Trophoblast cell (in vitro differentiated cells and primary cell): Measurements from ENCODE around the gene FHDC1.

Experiments
- DNase-seq, 2 donors: peaks; one replicate each; pipeline ENCODE4 v3.0.0-alpha.2; 2016
- H2AFZ ChIP-seq: 2 replicates; pipeline ENCODE4 v1.6.1; 2013; ENCODE audit warnings: low read length, moderate library complexity, mild to moderate bottlenecking; ENCODE audit not compliant: insufficient read depth, poor library complexity
- H2AK5ac ChIP-seq: 2 replicates; pipeline ENCODE4 v1.6.1; 2013; ENCODE audit warnings: mild to moderate bottlenecking, low read length
- H2BK120ac ChIP-seq: 2 replicates; pipeline ENCODE4 v1.6.1; 2013; ENCODE audit warnings: low read length, mild to moderate bottlenecking, moderate library complexity; ENCODE audit not compliant: insufficient read depth, poor library complexity
- H2BK12ac ChIP-seq: 2 replicates; pipeline ENCODE4 v1.6.1; 2013; ENCODE audit warnings: mild to moderate bottlenecking, low read length, moderate library complexity
- H2BK5ac ChIP-seq: 2 replicates; pipeline ENCODE4 v1.6.1; 2013; ENCODE audit warnings: low read length, low read depth, moderate library complexity, mild to moderate bottlenecking; ENCODE audit not compliant: poor library complexity
- H3K14ac ChIP-seq: 2 replicates; pipeline ENCODE4 v1.6.1; 2013; ENCODE audit warnings: mild to moderate bottlenecking, low read length
- H3K18ac ChIP-seq: 2 replicates; pipeline ENCODE4 v1.6.1; 2013; ENCODE audit warnings: mild to moderate bottlenecking, low read length
- H3K23ac ChIP-seq: 2 replicates; pipeline ENCODE4 v1.6.1; 2013; ENCODE audit warnings: low read length
- H3K27ac ChIP-seq: 2 replicates; pipeline ENCODE4 v1.5.1; 2013; ENCODE audit warnings: low read depth, mild to moderate bottlenecking, inconsistent platforms, low read length, moderate library complexity
- H3K27me3 ChIP-seq: 2 replicates; pipeline ENCODE4 v1.6.1; 2013; ENCODE audit warnings: inconsistent platforms, mild to moderate bottlenecking, low read length, moderate library complexity; ENCODE audit not compliant: insufficient read depth
- H3K36me3 ChIP-seq, 2 experiments: 1 replicate in 1 of 2; 2 replicates in 1 of 2; pipeline ENCODE4 v1.6.1; 2013; ENCODE audit warnings: low read length in 2 of 2, mild to moderate bottlenecking in 2 of 2, moderate library complexity in 1 of 2; ENCODE audit not compliant: insufficient read depth in 2 of 2, control insufficient read depth in 1 of 2
- H3K4ac ChIP-seq: 2 replicates; pipeline ENCODE4 v1.6.1; 2013; ENCODE audit warnings: low read depth, mild to moderate bottlenecking, low read length, moderate library complexity
- H3K4me1 ChIP-seq, 2 experiments: 1 replicate in 1 of 2; 2 replicates in 1 of 2; pipeline ENCODE4 v1.6.1; 2013; ENCODE audit warnings: low read length in 2 of 2, mild to moderate bottlenecking in 2 of 2, moderate library complexity in 1 of 2; ENCODE audit not compliant: insufficient read depth in 2 of 2, control insufficient read depth in 1 of 2
- H3K4me2 ChIP-seq: 2 replicates; pipeline ENCODE4 v1.6.1; 2013; ENCODE audit warnings: inconsistent platforms, mild to moderate bottlenecking, low read length, moderate library complexity
- H3K4me3 ChIP-seq: 2 replicates; pipeline ENCODE4 v1.5.1; 2013; ENCODE audit warnings: mild to moderate bottlenecking, low read depth, low read length, inconsistent platforms
- H3K79me1 ChIP-seq: one replicate; pipeline ENCODE4 v1.6.1; 2013; ENCODE audit warnings: low read length
- H3K79me2 ChIP-seq: 2 replicates; pipeline ENCODE4 v1.6.1; 2013; ENCODE audit warnings: low read length, mild to moderate bottlenecking; ENCODE audit not compliant: control insufficient read depth, insufficient read depth, poor library complexity
- H3K9ac ChIP-seq: 2 replicates; pipeline ENCODE4 v1.6.1; 2013; ENCODE audit warnings: mild to moderate bottlenecking, low read length
- H3K9me3 ChIP-seq: 2 replicates; pipeline ENCODE4 v1.6.1; 2013; ENCODE audit warnings: low read depth, mild to moderate bottlenecking, control low read depth, inconsistent platforms, low read length; ENCODE audit not compliant: insufficient read depth
- H4K12ac ChIP-seq: 2 replicates; pipeline ENCODE4 v1.6.1; 2013; ENCODE audit warnings: low read depth, mild to moderate bottlenecking, low read length, moderate library complexity
- H4K8ac ChIP-seq: 2 replicates; pipeline ENCODE4 v1.6.1; 2013; ENCODE audit warnings: low read depth, mild to moderate bottlenecking, low read length, moderate library complexity
- H4K91ac ChIP-seq: one replicate; pipeline ENCODE4 v1.6.1; 2013; ENCODE audit warnings: low read depth, mild to moderate bottlenecking, low read length, moderate library complexity
- WGBS: extraction: QIAGEN DNeasy Blood & Tissue Kit; methylation state at CpG from one replicate; pipeline ENCODE4 v1.1.7; 2013; ENCODE audit warnings: missing lambda C conversion rate; ENCODE audit not compliant: insufficient read length, insufficient coverage; ENCODE audit errors: extremely low coverage; 5-methylcytosine and 5-hydroxymethylcytosine counted together

Gene FHDC1

DNA sequence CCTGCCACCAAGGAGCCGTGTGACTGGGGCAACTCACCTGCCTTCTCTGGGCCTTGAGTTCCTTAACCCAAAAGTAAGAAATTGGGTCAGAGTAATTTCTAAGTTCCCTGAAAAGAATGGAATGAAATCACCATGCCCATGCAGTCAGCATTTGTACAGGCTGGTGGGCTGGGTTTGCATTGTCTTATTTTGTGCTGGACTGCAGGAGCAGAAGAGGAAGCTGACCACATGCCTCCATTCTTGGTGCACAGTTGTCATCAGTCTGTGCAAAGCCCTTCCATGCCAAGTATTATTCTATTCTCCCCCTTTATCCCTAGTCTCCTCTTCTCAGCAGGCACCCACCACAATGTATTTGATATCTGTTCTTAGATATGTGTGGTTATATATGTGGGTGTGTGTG is 56.3 kb downstream of the FHDC1 start:
- Histone ChIP-seq H2BK120ac (no peak overlapping the region), H4K12ac (no peak overlapping the region), H2AK5ac (no peak overlapping the region), H3K79me1 (peaks cover 4% of the 10 kb centered on the region), H3K4ac (no peak overlapping the region), H3K23ac (no peak overlapping the region), H3K14ac (no peak overlapping the region), H3K9me3 (no peaks in the 10 kb centered on the region), H2BK5ac (no peak overlapping the region), H3K4me3 (no peak overlapping the region), H3K36me3 (no peaks in the 10 kb centered on the region), H3K27ac (no peak overlapping the region), H3K4me2 (no peak overlapping the region), H3K79me2 (peaks cover 2% of the 10 kb centered on the region), H3K4me1 (peaks cover 15 to 16% of the 10 kb centered on the region in 2 experiments), H3K27me3 (no peaks in the 10 kb centered on the region), H2BK12ac (no peak overlapping the region), H3K9ac (no peak overlapping the region), H3K18ac (no peak overlapping the region), H2AFZ (no peak overlapping the region), H4K8ac (no peak overlapping the region), H4K91ac (no peak overlapping the region)
- no CpG with 5 or more reads among the region's 1 CpG for WGBS
- no peak for DNase-seq

- Histone ChIP-seq H3K27ac (no peak overlapping the region), H3K4me3 (no peak overlapping the region), H4K8ac (no peak overlapping the region), H2AK5ac (no peak overlapping the region), H3K4ac (no peak overlapping the region), H3K79me2 (peaks cover 2% of the 10 kb centered on the region), H4K12ac (no peak overlapping the region), H2BK5ac (no peak overlapping the region), H3K4me1 (peaks cover 18 to 21% of the 10 kb centered on the region in 2 experiments), H3K79me1 (peaks cover 5% of the 10 kb centered on the region), H3K14ac (no peak overlapping the region), H3K36me3 (no peaks in the 10 kb centered on the region), H3K4me2 (no peak overlapping the region), H4K91ac (no peak overlapping the region), H2AFZ (no peak overlapping the region), H3K9me3 (no peaks in the 10 kb centered on the region), H2BK120ac (no peak overlapping the region), H3K27me3 (no peaks in the 10 kb centered on the region), H3K18ac (no peak overlapping the region), H3K23ac (no peak overlapping the region), H3K9ac (no peak overlapping the region), H2BK12ac (no peak overlapping the region)
- no peak for DNase-seq
- no CpG with 5 or more reads among the region's 3 CpGs for WGBS
Measured at GRCh38 chr4:152994038-152994437, 57.9 kb downstream of the FHDC1 start.

DNA sequence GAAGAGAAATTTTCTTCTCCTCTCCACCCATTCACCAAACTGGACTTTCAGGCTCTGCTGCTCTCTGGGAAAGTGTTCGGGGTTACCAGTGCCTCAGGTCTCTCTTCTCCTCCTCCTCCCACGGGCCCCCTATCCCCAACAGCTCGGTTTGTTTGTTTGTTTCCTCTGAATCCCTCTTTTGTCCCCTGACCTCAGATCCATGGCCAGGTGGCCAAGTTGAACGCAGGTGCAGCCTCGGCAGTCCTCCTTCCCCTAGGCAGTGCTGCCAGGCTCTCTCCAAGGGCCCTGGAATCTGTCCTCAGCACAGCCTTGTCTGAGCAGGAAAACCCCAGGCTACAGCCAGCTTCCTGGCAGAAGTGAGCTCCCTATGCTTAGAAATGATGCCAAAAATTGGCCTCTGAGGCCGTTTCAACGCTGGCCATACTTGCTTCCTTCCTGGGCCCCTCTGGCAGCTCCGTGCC is 60.0 kb downstream of the FHDC1 start:
- H3K79me2 ChIP-seq: peaks cover 2% of the 10 kb centered on the region
- H3K27ac ChIP-seq: peak overlapping the region; percentile 61
- H3K9me3 ChIP-seq: no peaks in the 10 kb centered on the region
- H3K27me3 ChIP-seq: no peaks in the 10 kb centered on the region
- peak overlapping the region; percentile 45 for H4K91ac ChIP-seq
- peak overlapping the region; percentile 11 for H3K4me2 ChIP-seq
- no peak overlapping the region for H2AFZ ChIP-seq
- H4K12ac ChIP-seq: no peak overlapping the region
- no peak overlapping the region for H3K9ac ChIP-seq
- peaks cover 5% of the 10 kb centered on the region for H3K79me1 ChIP-seq
- peak overlapping the region; percentile 62 for H2BK12ac ChIP-seq
- H4K8ac ChIP-seq: peak overlapping the region; percentile 32
- peak overlapping the region; percentile 17 for H3K14ac ChIP-seq
- H2AK5ac ChIP-seq: no peak overlapping the region
- no CpG with 5 or more reads among the region's 8 CpGs for WGBS
- peak overlapping the region; percentile 57 for H2BK5ac ChIP-seq
- DNase-seq: peak; percentile 67 to 78
- no peak overlapping the region for H3K4ac ChIP-seq
- H3K4me1 ChIP-seq: peaks cover 18 to 21% of the 10 kb centered on the region in 2 experiments
- no peak overlapping the region for H3K18ac ChIP-seq
- no peak overlapping the region for H3K23ac ChIP-seq
- H3K4me3 ChIP-seq: no peak overlapping the region
- H3K36me3 ChIP-seq: no peaks in the 10 kb centered on the region
- H2BK120ac ChIP-seq: peak overlapping the region; percentile 43

- WGBS: no CpG with 5 or more reads among the region's 6 CpGs
- peak overlapping the region; percentile 57 for H2BK5ac ChIP-seq
- peak overlapping the region; percentile 89 for H4K91ac ChIP-seq
Measured at GRCh38 chr4:152996672-152997071, 60.5 kb downstream of the FHDC1 start.

More at GRCh38 chr4:152996672-152997071, 60.5 kb downstream of the FHDC1 start:
- Histone ChIP-seq H2AK5ac (peak overlapping the region; percentile 80), H2BK12ac (peak overlapping the region; percentile 74), H3K9ac (no peak overlapping the region), H3K14ac (peak overlapping the region; percentile 74), H3K23ac (no peak overlapping the region), H3K4me1 (peaks cover 18 to 21% of the 10 kb centered on the region in 2 experiments), H3K4me2 (no peak overlapping the region), H3K79me1 (peaks cover 5% of the 10 kb centered on the region), H4K12ac (no peak overlapping the region), H3K79me2 (peaks cover 2% of the 10 kb centered on the region), H3K4ac (peak overlapping the region; percentile 39), H2BK120ac (peak overlapping the region; percentile 82), H3K36me3 (no peaks in the 10 kb centered on the region), H3K27ac (peak overlapping the region; percentile 61), H3K9me3 (no peaks in the 10 kb centered on the region), H3K18ac (peak overlapping the region; percentile 67), H3K4me3 (no peak overlapping the region), H3K27me3 (no peaks in the 10 kb centered on the region), H4K8ac (peak overlapping the region; percentile 51), H2AFZ (no peak overlapping the region)
- peak in 1 of 2 donors; percentile 18 for DNase-seq
